Measurements from ENCODE around the gene OST4. TPM values are rescaled to one million over a fixed set of nuclear protein-coding genes. Genes with fewer than 3 reads are reported as not detected.

The OST4 gene
- total RNA-seq, 1 donor from 2014 or later, result 269 TPM

DNA sequence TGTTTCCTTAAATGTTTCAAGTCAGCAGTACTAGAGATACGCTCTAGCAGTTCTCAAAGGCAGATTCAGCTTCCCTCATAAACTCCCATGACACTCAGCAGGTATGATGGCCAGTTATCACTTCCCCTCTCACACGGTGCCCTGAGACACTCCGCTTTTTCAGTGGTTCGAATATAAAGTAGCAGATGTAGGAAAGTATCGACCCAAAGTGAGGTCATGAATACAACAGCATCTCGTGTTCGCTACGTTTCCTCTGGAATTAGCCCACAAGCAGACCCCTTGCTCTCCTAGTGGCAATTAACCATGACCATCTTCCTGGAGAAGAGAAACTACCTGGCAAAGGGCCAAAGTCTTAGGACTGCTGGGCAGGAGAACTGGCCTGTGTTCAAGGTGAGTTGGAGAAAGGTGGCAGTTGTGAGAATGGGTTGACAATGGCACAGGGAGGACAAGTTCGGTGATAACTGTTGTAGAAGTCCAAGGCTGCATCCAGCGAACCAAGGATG lies 29.2 kb downstream of the OST4 start:
- no peak for TF ChIP-seq POLR2A (IDR thresholded peaks at IDR 0.05)
- H3K4me1 ChIP-seq, result no peaks in the 10 kb centered on the region
- peaks cover 0 to 43% of the 10 kb centered on the region in 2 donors for H3K36me3 ChIP-seq
- H3K4me3 ChIP-seq, result no peak overlapping the region
- H3K27me3 ChIP-seq, result no peaks in the 10 kb centered on the region
- DNase-seq (ENCODE audit: extremely low spot score in 2 of 2), result no peak
- no peak overlapping the region for H3K27ac ChIP-seq
- intact Hi-C loops (cut with DNase I), result no loop called here
- H3K9me3 ChIP-seq, result no peaks in the 10 kb centered on the region

DNA sequence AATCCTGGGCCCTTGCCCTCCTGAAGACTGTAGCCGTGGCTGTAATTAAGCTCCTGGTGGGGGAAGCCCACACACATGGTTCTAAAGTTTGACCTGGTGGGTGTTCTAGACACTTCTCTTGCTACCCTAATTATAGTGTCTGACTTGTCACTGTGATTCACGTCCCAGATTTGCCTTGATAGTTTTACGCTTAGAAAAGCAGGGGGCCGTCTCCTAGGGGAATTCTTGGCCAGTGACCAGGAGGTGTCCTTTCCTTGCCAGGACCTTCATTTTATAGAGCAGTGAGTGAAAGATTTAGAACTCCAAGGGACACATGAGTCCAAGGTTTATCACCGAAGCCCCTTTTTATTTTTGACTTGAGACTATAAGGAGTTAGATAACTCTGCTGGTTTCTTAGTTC lies 29.7 kb downstream of the OST4 start:
- Histone ChIP-seq H3K4me3 (no peak overlapping the region), H3K27ac (no peak overlapping the region), H3K36me3 (peaks cover 0 to 47% of the 10 kb centered on the region in 2 donors), H3K27me3 (no peaks in the 10 kb centered on the region), H3K4me1 (no peaks in the 10 kb centered on the region), H3K9me3 (no peaks in the 10 kb centered on the region)
- intact Hi-C loops (cut with DNase I), result no loop called here
- DNase-seq (ENCODE audit: extremely low spot score in 2 of 2), result no peak
- TF ChIP-seq POLR2A (IDR thresholded peaks at IDR 0.05) (no peak), POLR2AphosphoS5 (IDR thresholded peaks at IDR 0.05; ENCODE audit: insufficient read depth in 1 of 2, low read depth in 1 of 2) (no peak)
- TF ChIP-seq, protein P1, sequence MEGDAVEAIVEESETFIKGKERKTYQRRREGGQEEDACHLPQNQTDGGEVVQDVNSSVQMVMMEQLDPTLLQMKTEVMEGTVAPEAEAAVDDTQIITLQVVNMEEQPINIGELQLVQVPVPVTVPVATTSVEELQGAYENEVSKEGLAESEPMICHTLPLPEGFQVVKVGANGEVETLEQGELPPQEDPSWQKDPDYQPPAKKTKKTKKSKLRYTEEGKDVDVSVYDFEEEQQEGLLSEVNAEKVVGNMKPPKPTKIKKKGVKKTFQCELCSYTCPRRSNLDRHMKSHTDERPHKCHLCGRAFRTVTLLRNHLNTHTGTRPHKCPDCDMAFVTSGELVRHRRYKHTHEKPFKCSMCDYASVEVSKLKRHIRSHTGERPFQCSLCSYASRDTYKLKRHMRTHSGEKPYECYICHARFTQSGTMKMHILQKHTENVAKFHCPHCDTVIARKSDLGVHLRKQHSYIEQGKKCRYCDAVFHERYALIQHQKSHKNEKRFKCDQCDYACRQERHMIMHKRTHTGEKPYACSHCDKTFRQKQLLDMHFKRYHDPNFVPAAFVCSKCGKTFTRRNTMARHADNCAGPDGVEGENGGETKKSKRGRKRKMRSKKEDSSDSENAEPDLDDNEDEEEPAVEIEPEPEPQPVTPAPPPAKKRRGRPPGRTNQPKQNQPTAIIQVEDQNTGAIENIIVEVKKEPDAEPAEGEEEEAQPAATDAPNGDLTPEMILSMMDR (IDR thresholded peaks at IDR 0.05), result no peak

DNA sequence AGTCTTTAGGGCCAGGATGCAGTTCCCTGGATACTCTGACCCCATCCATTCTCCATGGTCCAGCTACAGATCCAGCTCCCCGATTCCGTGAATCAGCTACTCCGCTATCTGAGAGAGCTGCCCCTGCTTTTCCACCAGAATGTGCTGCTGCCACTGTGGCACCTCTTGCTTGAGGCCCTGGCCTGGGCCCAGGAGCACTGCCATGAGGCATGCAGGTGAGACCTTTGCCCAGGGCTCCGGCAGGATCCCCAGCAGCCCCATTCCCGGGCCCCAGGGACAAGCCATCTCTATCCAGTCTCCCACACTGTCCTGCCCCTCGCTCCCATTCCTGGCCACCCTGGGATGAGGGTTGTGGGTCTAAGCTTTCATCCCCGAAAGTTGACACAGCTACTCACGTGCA lies 31.2 kb downstream of the OST4 start:
- Histone ChIP-seq H3K4me3 (no peak overlapping the region), H3K36me3 (peaks cover 0 to 62% of the 10 kb centered on the region in 2 donors), H3K27ac (no peak overlapping the region), H3K4me1 (no peaks in the 10 kb centered on the region), H3K27me3 (no peaks in the 10 kb centered on the region), H3K9me3 (no peaks in the 10 kb centered on the region)
- TF ChIP-seq POLR2A (IDR thresholded peaks at IDR 0.05) (no peak), POLR2AphosphoS5 (IDR thresholded peaks at IDR 0.05; ENCODE audit: insufficient read depth in 1 of 2, low read depth in 1 of 2) (no peak)
- TF ChIP-seq, protein P1 (IDR thresholded peaks at IDR 0.05), result no peak
- DNase-seq (ENCODE audit: extremely low spot score in 2 of 2), result no peak
- intact Hi-C loops (cut with DNase I), result no loop called here

DNA sequence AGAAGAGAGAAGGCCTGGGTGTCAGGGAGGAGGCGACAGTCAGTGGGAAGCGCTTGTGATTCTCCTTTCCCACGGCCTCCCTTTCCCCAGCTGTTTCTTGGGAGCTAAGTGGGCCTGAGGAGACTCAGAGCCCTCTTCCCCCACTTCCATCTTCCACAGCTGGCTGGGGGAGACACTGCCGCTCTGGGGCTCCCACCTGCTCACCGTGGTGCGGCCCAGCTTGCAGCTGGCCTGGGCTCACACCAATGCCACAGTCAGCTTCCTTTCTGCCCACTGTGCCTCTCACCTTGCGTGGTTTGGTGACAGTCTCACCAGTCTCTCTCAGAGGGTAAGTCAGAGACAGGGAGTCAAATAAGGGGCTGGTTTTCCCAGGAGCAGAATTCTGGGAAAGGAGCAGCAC lies 31.6 kb downstream of the OST4 start:
- intact Hi-C loops (cut with DNase I), result loop anchor here (10.0 kb wide), 1 partner anchor 45 kb away; the partner anchor contains the start of gene KHK
- no peak for DNase-seq (ENCODE audit: extremely low spot score in 2 of 2)
- Histone ChIP-seq H3K4me1 (peaks cover 3% of the 10 kb centered on the region), H3K4me3 (no peak overlapping the region), H3K27me3 (no peaks in the 10 kb centered on the region), H3K36me3 (peaks cover 0 to 66% of the 10 kb centered on the region in 2 donors), H3K9me3 (no peaks in the 10 kb centered on the region), H3K27ac (no peak overlapping the region)
- TF ChIP-seq, protein P1 (IDR thresholded peaks at IDR 0.05), result no peak

DNA sequence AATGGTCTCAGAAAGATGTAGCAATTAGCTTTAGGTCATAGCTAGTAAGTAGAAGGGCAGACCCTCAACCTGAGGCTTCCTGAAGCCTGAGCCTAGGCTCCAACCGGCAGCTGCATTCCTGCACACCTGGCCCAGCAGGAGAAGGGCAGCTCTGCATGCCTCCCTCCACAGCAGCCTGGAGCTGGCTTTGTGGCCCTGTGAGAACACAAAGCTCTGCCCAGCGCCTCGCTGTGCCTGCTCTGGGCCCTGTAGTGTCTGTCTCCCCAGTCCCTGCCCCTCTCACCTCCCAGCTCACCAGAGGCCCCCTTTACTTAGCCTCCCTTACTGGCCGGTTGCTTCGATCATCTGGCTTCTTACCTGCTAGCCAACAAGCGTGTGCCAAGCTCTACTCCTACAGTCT lies 32.0 kb downstream of the OST4 start:
- no peak for TF ChIP-seq POLR2A (IDR thresholded peaks at IDR 0.05)
- TF ChIP-seq POLR2AphosphoS5 (IDR thresholded peaks at IDR 0.05; ENCODE audit: insufficient read depth in 1 of 2, low read depth in 1 of 2), result no peak
- TF ChIP-seq, protein P1 (IDR thresholded peaks at IDR 0.05), result no peak
- Histone ChIP-seq H3K36me3 (peaks cover 0 to 66% of the 10 kb centered on the region in 2 donors), H3K27me3 (no peaks in the 10 kb centered on the region), H3K4me3 (no peak overlapping the region), H3K4me1 (peaks cover 7% of the 10 kb centered on the region), H3K27ac (no peak overlapping the region), H3K9me3 (no peaks in the 10 kb centered on the region)
- intact Hi-C loops (cut with DNase I), result loop anchor here (10.0 kb wide), 1 partner anchor 45 kb away; the partner anchor contains the start of gene KHK
- DNase-seq (ENCODE audit: extremely low spot score in 2 of 2), result no peak

All from vagina (tissue), 2 donors.